Putamen (tissue), 1 donor: ENCODE data around the gene TPSAB1.
"Not testable (repeated sequence)": the region's sequence is repeated elsewhere in the genome, so short reads cannot be mapped to it uniquely, and the experiment has no call there.

Source experiments
- DNase-seq: peaks from one replicate; pipeline ENCODE4 v3.0.0-alpha.2; 2016; ENCODE audit warnings: low spot score

Gene TPSAB1

GRCh38 chr16:1265090-1265630 is 24.7 kb downstream of the TPSAB1 start:
- DNase-seq, result no peak

DNA sequence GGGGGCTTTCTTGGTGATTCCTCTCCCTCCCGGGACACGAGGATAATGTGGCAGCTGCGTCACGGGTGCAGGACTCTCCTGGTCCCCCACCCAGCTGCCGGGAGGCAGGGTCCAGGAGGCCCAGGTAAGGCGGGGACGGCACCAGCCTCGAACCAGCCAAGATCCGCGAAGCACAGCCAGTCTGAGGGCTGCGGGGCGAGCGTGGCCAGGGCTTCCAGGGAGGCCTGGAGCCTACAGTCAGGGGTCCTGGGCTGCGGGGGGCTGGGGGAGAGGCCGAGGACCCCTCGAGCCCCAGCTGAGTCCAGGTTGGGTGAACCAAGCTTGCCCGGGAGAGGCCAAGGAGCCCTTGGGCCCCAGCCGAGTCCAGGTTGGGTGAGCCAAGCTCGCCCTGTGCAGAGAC is 25.3 kb downstream of the TPSAB1 start:
- DNase-seq, result no peak

DNA sequence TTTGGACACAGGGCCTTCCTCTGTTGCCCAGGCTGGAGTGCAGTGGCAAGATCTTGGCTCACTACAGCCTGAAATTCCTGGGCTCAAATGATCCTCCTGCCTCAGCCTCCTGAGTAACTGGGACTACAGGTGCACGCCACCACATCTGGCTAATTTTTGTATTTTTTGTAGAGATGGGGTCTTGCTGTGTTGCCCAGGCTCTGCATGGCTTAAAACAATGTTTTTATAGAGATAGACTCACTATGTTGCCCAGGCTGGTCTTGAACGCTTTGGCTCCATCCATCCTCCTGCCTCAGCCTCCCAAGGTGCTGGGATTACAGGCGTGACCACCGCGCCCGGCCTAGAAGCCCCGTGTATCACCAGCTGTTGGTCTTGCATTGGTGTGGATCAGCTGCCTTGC is 28.9 kb downstream of the TPSAB1 start:
- not testable (repeated sequence) for DNase-seq

DNA sequence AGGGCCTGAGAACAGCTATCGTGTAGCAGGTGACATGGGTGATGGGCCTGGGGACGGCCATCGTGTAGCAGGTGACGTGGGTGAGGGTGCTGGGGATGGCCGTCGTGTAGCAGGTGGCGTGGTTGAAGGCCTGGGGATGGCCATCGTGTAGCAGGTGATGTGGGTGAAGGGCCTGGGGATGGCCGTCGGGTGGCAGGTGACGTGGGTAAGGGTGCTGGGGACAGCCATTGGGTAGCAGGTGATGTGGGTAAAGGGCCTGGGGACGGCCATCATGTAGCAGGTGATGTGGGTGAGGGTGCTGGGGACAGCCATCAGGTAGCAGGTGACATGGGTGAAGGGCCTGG is 30.8 kb downstream of the TPSAB1 start:
- no peak for DNase-seq

GRCh38 chr16:1271724-1272413 is 31.4 kb downstream of the TPSAB1 start:
- not testable (repeated sequence) for DNase-seq

GRCh38 chr16:1272453-1273198 is 32.1 kb downstream of the TPSAB1 start:
- DNase-seq, result no peak

- no peak for DNase-seq
Measured at GRCh38 chr16:1273816-1274215, 33.3 kb downstream of the TPSAB1 start.

DNA sequence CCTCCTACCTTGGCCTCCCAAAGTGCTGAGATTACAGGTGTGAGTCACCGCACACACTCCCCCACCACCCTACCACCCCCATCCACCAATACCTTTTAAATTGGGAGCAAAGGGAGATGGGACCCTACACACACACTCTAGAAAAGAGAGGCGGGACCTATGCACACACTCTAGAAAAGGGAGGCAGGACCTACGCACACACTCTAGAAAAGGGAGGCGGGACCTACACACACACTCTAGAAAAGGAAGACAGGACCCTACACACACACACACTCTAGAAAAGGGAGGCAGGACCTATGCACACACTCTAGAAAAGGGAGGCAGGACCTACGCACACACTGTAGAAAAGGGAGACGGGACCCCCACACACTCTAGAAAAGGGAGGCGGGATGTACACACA is 34.3 kb downstream of the TPSAB1 start:
- DNase-seq, result no peak

DNA sequence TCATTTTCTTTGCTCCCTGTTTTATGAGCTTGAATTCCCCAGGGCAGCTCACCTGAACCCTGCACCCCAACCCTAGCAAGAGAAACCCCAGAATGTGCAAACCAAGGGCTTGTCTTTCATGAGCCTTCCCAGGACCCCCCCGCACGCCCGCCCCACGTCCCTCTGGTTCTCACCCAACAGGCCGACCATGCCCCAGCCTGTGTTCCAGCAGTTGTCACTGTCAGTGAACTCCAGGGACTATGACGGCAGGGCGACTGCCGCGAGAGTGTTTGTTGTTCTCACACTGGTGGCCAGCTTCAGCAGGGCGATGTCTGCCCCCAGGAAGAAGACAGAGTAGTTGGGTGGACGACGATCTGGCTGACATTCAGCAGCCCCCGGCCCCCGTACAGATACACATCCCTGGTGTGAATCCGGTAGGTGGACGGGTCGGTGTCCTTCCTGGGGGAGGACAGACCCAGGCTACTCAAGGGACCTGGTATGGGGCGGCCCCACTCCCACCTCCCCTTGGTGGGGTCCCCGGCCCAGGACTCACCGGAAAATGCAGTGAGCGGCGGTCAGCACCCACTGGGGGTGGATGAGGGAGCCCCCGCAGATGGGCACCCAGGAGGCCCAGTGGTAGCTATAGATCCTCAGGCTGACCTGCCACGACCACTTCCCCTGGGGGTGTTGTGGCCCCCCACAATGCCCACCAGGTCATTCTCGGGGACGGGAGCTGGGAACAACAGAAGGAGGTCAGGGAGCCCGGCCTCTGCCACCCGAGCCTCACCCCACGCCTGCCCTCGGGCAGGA is 35.5 kb downstream of the TPSAB1 start:
- DNase-seq, result no peak

DNA sequence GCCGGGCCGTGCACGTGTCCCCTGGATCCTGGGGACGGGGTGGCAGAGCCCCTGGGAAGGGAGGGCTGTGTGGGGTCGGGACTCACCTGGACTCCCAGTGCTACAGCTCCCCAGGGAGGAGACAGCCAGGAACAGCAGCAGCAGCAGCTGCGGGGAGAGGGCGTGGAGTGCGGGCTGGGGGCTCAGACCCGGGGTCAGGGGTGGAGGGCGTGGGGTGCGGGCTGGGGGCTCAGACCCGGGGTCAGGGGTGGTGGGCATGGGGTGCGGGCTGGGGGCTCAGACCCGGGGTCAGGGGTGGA is 36.0 kb downstream of the TPSAB1 start:
- DNase-seq, result no peak

GRCh38 chr16:1277151-1277598 is 36.7 kb downstream of the TPSAB1 start:
- no peak for DNase-seq

DNA sequence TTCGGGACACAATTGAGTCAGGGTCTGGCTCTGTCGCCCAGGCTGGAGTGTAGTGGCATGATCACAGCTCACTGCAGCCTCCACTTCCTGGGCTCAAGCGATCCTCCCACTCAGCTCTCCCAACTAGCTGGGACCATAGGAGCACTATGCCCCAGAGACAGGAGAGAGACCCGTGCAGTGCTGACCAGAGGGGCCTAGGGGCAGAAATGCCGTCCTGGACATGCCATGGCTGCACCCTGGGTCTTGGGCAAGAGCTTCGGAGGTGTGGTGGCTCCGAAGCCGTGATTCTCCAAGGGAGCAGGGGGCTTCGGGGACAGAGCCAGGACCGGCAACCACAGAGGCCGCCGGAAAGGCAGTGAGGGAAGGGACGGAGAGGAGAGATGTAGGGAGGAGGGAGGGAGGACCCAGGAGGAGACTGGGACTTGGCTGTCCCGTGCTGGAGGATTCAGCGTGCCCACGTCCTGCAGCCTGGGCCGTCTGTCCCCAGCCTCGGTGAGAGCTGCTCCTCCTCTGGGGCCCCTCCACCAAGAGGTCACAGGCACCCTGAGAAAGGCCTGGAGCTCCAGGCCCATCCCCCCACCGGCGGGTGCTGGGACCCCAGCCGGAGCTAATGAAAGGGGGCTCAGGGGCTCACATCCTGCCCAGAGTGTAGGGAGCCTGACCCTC is 37.2 kb downstream of the TPSAB1 start:
- DNase-seq, result no peak

GRCh38 chr16:1278477-1278876 is 38.0 kb downstream of the TPSAB1 start:
- DNase-seq, result no peak

DNA sequence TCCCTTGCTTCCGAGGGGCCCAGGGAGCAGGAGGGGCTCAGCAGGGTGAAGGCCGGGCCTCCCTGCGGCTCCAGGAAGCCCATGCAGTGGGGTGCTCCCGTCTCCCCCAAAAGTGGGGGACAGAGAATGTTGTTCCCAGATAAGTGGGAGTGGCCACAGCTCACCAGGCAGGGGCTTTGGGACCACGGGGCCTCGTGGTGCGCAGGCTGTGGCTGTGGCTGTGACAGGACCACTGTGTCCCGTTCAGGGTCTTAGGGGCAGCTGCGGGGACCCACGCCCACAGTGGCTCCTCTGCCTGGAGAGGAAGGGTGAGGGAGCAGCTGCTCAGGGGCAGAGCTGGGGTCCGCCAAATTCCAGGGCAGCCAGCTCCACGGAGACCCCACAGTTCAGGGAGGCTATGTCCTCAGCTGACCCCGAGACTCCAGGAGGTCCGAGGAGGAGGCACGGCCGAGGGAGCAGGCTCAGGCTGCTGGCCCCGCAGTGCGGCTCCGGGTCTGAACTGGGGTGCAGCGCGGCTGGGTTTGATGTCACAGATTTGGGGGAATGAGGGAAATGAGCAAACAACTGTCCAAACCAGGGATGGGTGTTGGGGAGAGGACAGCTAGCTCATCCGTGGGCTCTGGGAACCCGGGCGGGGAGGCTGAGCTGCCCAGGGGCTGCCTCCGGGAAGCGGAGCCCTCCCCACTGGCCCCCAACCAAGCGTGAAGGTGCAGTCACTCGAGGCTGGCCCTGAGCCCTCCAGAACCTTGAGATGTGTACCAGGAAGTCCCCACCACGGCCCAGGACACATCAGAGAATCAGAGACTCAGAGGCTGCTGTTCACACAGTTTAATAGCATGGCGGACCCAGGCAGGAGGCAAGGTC is 38.8 kb downstream of the TPSAB1 start:
- DNase-seq, result no peak

- no peak for DNase-seq
Measured at GRCh38 chr16:1279945-1280589, 39.6 kb downstream of the TPSAB1 start.

DNA sequence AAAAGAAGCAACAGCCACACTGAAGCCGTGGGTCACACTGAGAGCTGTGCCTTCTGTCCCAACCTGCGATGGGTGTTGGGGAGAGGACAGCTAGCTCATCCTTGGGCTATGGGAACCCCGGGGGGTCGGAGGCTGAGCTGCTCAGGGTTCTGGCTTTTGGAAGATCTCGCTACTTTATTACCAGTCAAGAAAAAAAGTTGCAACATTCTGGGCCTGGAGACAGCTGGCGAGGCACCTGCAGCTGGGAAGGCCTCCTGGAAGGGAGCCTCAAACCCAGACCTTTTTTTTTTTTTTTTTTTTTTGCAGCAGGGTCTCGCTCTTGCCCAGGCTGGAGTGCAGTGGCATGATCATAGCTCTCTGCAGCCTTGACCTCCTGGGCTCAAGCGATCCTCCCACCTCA is 40.3 kb downstream of the TPSAB1 start:
- DNase-seq, result no peak

- DNase-seq, result no peak
Measured at GRCh38 chr16:1281517-1281916, 41.0 kb downstream of the TPSAB1 start.

GRCh38 chr16:1282324-1282973 is 41.9 kb downstream of the TPSAB1 start:
- DNase-seq, result no peak

- DNase-seq, result no peak
Measured at GRCh38 chr16:1283296-1283695, 42.8 kb downstream of the TPSAB1 start.

DNA sequence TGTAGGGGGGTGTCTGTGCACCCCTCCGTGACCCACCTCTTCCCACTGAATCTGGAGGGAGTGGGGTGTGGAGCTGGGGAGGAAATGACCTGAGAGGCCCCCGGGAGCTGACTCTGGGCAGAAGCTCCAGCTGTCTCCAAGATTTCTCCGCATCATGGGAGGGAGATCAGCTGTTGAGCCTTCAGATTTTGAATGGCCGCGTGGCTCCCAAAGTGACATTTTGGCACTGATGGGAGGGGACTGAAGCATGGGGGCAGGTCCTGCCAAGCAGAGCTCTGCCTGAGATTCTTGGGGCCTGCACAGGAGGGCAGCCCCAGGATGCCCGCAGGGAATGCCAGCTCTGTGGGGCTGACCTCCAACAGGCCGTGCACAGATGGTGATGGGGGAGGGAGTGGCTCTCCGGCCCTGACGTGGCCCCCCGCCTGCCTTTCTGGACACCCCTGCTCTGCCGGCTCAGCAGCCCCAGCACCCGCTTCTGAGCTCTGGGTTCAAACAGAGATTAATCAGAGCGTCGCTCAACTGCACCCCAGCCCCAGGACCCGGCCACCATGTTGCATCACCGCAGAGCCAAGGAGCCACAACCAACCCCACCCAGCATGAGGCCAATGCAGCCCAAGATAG is 43.6 kb downstream of the TPSAB1 start:
- DNase-seq, result no peak
